ENCODE data around the gene PLPPR3. TPM values are rescaled to one million over a fixed set of nuclear protein-coding genes. Genes with fewer than 3 reads are reported as not detected.

PLPPR3 gene
- total RNA-seq, 1 experiment from 2014 or later: 0.81 TPM

GRCh38 chr19:791007-791566 lies 30.7 kb downstream of the PLPPR3 start:
- H2AFZ ChIP-seq: no peak overlapping the region
- CTCF ChIA-PET: no interaction called here
- no peaks in the 10 kb centered on the region for H3K9me2 ChIP-seq (ENCODE audit: insufficient read depth)
- H3K79me2 ChIP-seq (ENCODE audit: low read depth): no peaks in the 10 kb centered on the region
- H3K4me3 ChIP-seq: no peak overlapping the region
- H4K20me1 ChIP-seq (ENCODE audit: insufficient read depth): no peaks in the 10 kb centered on the region
- no peak overlapping the region for H3K4me2 ChIP-seq
- no peaks in the 10 kb centered on the region for H3K9me3 ChIP-seq (ENCODE audit: insufficient read depth, low read depth)
- DNase-seq: no peak
- no peaks in the 10 kb centered on the region for H3K27me3 ChIP-seq (ENCODE audit: insufficient read depth, low read depth)
- POLR2A ChIA-PET (ENCODE audit: unreplicated experiment): no interaction called here
- H3K27ac ChIP-seq: no peak overlapping the region
- no TSS peak for BruUV-seq (replicated peaks)
- TF ChIP-seq EZH2 (IDR thresholded peaks at IDR 0.05; ENCODE audit: low read depth) (no peak), CTCF (conservative IDR thresholded peaks at IDR 0.05) (no peak)
- no peaks in the 10 kb centered on the region for H3K36me3 ChIP-seq (ENCODE audit: low read depth)
- no peaks in the 10 kb centered on the region for H3F3A ChIP-seq (ENCODE audit: insufficient read depth, low read depth)
- intact Hi-C loops (cut with micrococcal nuclease; ENCODE audit: unreplicated experiment): no loop called here
- no peaks in the 10 kb centered on the region for H3K4me1 ChIP-seq (replicated peaks; ENCODE audit: insufficient read depth)

GRCh38 chr19:789701-790060 lies 32.1 kb downstream of the PLPPR3 start:
- CTCF ChIA-PET: no interaction called here
- H3F3A ChIP-seq (ENCODE audit: insufficient read depth, low read depth): no peaks in the 10 kb centered on the region; the same call in 1 of the 2 replicates
- no peak for DNase-seq
- no peak overlapping the region for H3K4me3 ChIP-seq
- H3K79me2 ChIP-seq (ENCODE audit: low read depth): peaks cover 3% of the 10 kb centered on the region
- H3K4me2 ChIP-seq: no peak overlapping the region
- H3K27ac ChIP-seq: no peak overlapping the region
- TF ChIP-seq EZH2 (IDR thresholded peaks at IDR 0.05; ENCODE audit: low read depth): no peak
- TF ChIP-seq CTCF (conservative IDR thresholded peaks at IDR 0.05): no peak
- no peak overlapping the region for H2AFZ ChIP-seq
- H4K20me1 ChIP-seq (ENCODE audit: insufficient read depth): no peaks in the 10 kb centered on the region
- H3K36me3 ChIP-seq (ENCODE audit: low read depth): no peaks in the 10 kb centered on the region
- no peaks in the 10 kb centered on the region for H3K27me3 ChIP-seq (ENCODE audit: insufficient read depth, low read depth)
- H3K9me2 ChIP-seq (ENCODE audit: insufficient read depth): no peaks in the 10 kb centered on the region
- H3K9me3 ChIP-seq (ENCODE audit: insufficient read depth, low read depth): no peaks in the 10 kb centered on the region
- POLR2A ChIA-PET (ENCODE audit: unreplicated experiment): interaction anchor here (0.7 kb wide), 1 partner anchor 37 kb away, joined by 7 read pairs; no protein-coding TSS in a partner anchor
- H3K4me1 ChIP-seq (replicated peaks; ENCODE audit: insufficient read depth): no peaks in the 10 kb centered on the region
- intact Hi-C loops (cut with micrococcal nuclease; ENCODE audit: unreplicated experiment): no loop called here
- no TSS peak for BruUV-seq (replicated peaks)

- Histone ChIP-seq H3K36me3 (ENCODE audit: low read depth) (no peaks in the 10 kb centered on the region), H3K4me1 (replicated peaks; ENCODE audit: insufficient read depth) (peaks cover 5% of the 10 kb centered on the region; the same call in 1 of the 2 replicates), H3K4me3 (no peak overlapping the region), H3K79me2 (ENCODE audit: low read depth) (peaks cover 8% of the 10 kb centered on the region), H3K27ac (no peak overlapping the region), H3K9me3 (ENCODE audit: insufficient read depth, low read depth) (no peaks in the 10 kb centered on the region), H3K4me2 (no peak overlapping the region), H3K9me2 (ENCODE audit: insufficient read depth) (no peaks in the 10 kb centered on the region), H2AFZ (no peak overlapping the region), H3F3A (ENCODE audit: insufficient read depth, low read depth) (no peaks in the 10 kb centered on the region; the same call in 1 of the 2 replicates), H4K20me1 (ENCODE audit: insufficient read depth) (no peaks in the 10 kb centered on the region), H3K27me3 (ENCODE audit: insufficient read depth, low read depth) (no peaks in the 10 kb centered on the region)
- ChIA-PET CTCF (no interaction called here), POLR2A (ENCODE audit: unreplicated experiment) (no interaction called here)
- no peak for DNase-seq
- intact Hi-C loops (cut with micrococcal nuclease; ENCODE audit: unreplicated experiment): no loop called here
- TF ChIP-seq EZH2 (IDR thresholded peaks at IDR 0.05; ENCODE audit: low read depth) (no peak), CTCF (conservative IDR thresholded peaks at IDR 0.05) (no peak)
- BruUV-seq (replicated peaks): no TSS peak
These were observed 32.6 kb downstream of the PLPPR3 start for GRCh38 chr19:788983-789700.
